Immature natural killer cell (primary cell): ENCODE results near the gene KRT81. TPM values are rescaled to one million over a fixed set of nuclear protein-coding genes. Genes with fewer than 3 reads are reported as not detected.

Experiments
- DNase-seq, 3 donors: peaks; one replicate each; pipeline ENCODE4 v3.0.0; 2022; ENCODE audit warnings: mixed read lengths in 1 of 3
- H3K27ac Mint-ChIP-seq, 6 donors: one replicate each; pipeline ENCODE4 v1.8.0; 2020; ENCODE audit warnings: mixed read lengths in 6 of 6, mild to moderate bottlenecking in 5 of 6, inconsistent platforms in 4 of 6, moderate library complexity in 3 of 6
- H3K27me3 Mint-ChIP-seq, 3 donors: one replicate each; pipeline ENCODE4 v1.8.0; 2020 to 2021; ENCODE audit warnings: low read depth in 3 of 3, mild to moderate bottlenecking in 3 of 3, mixed read lengths in 3 of 3, moderate library complexity in 3 of 3, inconsistent platforms in 1 of 3
- H3K36me3 Mint-ChIP-seq, 3 donors: one replicate each; pipeline ENCODE4 v1.8.0; 2020; ENCODE audit warnings: mixed read lengths in 3 of 3, inconsistent platforms in 2 of 3, mild to moderate bottlenecking in 2 of 3
- H3K4me1 Mint-ChIP-seq, 2 donors: one replicate each; pipeline ENCODE4 v1.8.0; 2020; ENCODE audit warnings: inconsistent platforms in 2 of 2, mild to moderate bottlenecking in 2 of 2, mixed read lengths in 2 of 2, moderate library complexity in 1 of 2
- H3K4me3 Mint-ChIP-seq, 5 donors: one replicate each; pipeline ENCODE4 v1.8.0; 2020; ENCODE audit warnings: mild to moderate bottlenecking in 5 of 5, mixed read lengths in 5 of 5, inconsistent platforms in 3 of 5, moderate library complexity in 3 of 5
- H3K9me3 Mint-ChIP-seq, 6 donors: one replicate each; pipeline ENCODE4 v1.8.0; 2020; ENCODE audit warnings: mild to moderate bottlenecking in 6 of 6, mixed read lengths in 6 of 6, inconsistent platforms in 4 of 6, moderate library complexity in 3 of 6
- polyA plus RNA-seq, 3 donors: library from polyadenylated mRNA; unstranded; fragments of 300-500 nt; fragmentation: Illumina TruSeq; gene quantifications; one replicate each; pipeline ENCODE4 v1.2.3, GENCODE V29; 2021

KRT81 gene
- 1 to 10 TPM; 2.2 to 3.7 (median 3.6) TPM for polyA plus RNA-seq

DNA sequence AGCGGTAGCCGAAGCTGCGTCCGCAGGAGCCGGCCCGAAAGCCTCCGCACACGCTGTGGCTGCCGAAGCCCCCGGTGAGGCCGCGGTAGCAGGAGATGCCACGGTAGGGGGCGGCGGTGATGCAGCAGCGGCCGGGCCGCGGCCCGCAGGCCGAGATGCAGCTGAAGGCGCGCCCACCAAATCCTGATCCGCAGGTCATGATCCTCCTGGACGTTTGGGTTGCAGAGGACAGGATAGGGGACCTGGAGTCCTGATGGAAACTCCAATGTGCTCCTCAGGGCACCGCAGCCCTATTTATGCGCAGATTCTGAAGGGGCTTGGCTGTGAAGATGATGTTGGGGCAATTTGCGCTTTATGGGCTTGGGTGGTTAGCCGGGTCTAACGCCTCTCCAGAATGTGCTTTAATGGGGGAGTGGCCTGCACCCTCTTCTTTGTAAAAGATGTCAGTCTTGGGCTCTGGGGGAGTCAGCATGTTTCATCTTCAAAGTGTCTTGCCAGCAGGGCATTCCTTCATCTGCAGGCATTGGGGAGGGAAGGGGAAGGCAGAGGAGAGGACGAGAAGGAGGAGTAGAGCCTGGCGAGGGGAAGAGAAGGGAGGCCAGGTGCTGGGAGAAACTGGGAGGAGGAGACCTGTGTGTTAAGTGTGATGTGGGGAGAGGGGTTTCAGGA, at the start of gene KRT81:
TSS of gene KRT81 (minus strand) at position 268 of the 669 bp plus-strand sequence. CDS start at position 199, 69 bp downstream.
- Mint-ChIP-seq H3K4me3 (no peak within 1 kb of the TSS), H3K27me3 (peaks cover 4 to 8% (median 4%) of the 10 kb centered on the region in 3 donors), H3K4me1 (peaks cover 48 to 59% of the 10 kb centered on the region in 2 donors), H3K36me3 (peaks cover 0 to 5% (median 2%) of the 10 kb centered on the region in 3 donors), H3K27ac (peak within 1 kb of the TSS in 2 of 6 donors; percentile 20 to 45), H3K9me3 (no peaks in the 10 kb centered on the region)
- DNase-seq, result no peak

DNA sequence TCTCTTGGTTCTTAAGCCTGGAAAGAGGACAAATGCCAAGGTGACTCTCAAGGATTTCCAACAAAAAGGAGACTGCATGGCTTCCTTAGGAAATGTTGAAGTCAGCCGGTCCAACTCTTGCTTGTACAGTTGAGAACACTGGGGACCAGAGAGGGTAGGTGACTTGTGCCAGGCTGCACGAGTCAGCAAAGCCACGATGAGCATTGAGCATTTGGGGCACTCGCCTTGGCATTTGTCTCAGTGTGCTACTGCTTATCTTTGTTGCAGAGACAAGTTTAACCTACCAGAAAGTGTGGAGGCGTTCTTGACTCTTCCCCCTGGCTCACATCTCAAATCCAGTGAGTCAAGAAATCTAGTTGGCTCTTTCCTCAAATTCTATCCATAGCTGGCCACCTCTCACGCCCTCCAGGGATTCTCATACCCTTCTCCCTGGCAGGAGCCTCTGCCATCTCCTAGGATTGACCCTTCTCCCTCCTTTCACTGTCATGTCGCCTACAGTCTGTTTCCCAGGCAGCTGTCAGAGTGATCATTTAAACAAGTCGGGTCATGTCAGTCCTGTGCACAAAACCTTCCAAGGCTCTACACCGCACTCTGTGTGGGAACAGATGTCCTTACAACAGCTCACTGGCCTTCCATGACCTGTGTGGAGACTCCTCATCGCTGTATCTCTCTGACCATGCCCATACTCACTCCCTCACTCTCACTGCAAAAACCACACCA, 47.1 kb upstream of the KRT81 start:
- H3K4me1 Mint-ChIP-seq, result no peaks in the 10 kb centered on the region
- no peak for DNase-seq
- H3K27me3 Mint-ChIP-seq, result peaks cover 2 to 13% (median 4%) of the 10 kb centered on the region in 3 donors
- peaks cover 0 to 4% (median 0%) of the 10 kb centered on the region in 3 donors for H3K36me3 Mint-ChIP-seq
- H3K4me3 Mint-ChIP-seq, result no peak overlapping the region
- no peak overlapping the region for H3K27ac Mint-ChIP-seq
- peaks cover 0 to 6% (median 0%) of the 10 kb centered on the region in 6 donors for H3K9me3 Mint-ChIP-seq

DNA sequence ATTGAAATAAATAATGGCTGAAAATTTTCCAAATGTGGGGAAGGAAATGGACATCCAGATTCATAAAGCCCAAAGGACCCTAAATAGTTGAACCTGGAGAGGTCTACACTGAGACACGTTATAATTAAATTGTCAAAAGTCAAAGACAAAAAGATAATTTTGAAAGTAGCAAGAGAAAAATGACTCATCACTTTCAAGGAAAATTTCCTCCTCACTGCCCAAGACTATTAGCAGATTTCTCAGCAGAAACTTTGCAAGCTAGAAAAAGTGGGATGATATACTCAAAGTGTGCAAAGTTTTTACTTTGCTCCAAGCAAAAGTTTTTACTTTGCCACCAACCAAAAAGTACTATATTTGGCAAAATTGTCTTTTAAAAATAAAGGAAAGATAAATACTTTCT, 45.7 kb upstream of the KRT81 start:
- H3K27me3 Mint-ChIP-seq, result peaks cover 4 to 9% (median 4%) of the 10 kb centered on the region in 3 donors
- H3K4me3 Mint-ChIP-seq, result no peak overlapping the region
- no peaks in the 10 kb centered on the region for H3K4me1 Mint-ChIP-seq
- no peak for DNase-seq
- H3K36me3 Mint-ChIP-seq, result peaks cover 0 to 4% (median 2%) of the 10 kb centered on the region in 3 donors
- H3K9me3 Mint-ChIP-seq, result peaks cover 0 to 4% (median 0%) of the 10 kb centered on the region in 6 donors
- H3K27ac Mint-ChIP-seq, result no peak overlapping the region

DNA sequence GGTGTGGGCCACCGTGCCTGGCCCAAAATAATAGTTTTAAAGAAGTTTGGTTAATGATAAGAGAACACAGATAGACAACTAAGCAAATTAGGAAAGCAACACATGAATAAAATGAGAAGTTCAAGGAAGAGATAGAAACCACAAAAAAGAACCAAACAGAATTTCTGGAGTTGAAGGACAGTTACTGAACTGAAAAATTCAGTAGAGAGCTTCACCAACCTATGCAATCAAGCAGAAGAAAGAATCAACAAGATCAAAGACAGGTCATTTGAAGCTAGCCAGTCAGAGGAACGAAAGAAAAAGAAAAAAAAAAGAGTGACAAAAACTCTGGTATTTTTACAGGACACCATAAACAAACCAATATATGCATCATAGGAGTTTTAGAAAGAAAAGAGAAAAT, 45.3 kb upstream of the KRT81 start:
- H3K27me3 Mint-ChIP-seq, result peaks cover 4 to 6% (median 5%) of the 10 kb centered on the region in 3 donors

DNA sequence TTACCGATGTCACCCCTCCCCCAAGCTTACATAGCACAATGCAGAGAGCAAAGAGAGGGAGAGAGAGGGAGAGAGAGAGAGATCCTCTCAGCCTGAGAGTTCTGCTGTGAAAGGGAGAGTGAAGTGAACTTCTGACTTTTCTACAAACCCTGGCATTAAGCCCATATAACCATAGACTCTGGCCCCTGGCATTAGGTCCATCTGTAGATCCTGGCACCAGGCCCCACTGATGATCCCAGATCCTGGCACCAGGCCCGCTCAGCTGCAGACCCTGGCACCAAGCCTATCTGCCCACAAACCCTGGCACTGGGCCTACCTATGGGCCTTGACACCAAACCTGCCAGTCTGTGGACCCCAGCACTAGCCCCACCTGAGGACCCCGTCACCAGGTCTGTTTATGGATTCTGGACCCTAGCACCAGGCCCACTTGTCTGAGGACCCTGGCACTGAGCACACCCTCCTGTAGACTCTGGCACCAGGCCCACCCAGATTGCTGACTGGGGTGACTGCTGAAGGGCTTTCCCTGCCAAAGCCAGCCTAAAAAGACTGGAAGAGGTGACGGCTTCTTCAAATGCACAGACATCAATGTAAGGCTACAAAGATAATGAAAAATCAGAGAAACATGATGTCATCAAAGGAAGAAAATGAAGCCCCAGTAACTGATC, 44.4 kb upstream of the KRT81 start:
- Mint-ChIP-seq H3K4me3 (no peak overlapping the region), H3K27me3 (peaks cover 4 to 6% (median 4%) of the 10 kb centered on the region in 3 donors), H3K4me1 (no peaks in the 10 kb centered on the region), H3K9me3 (peaks cover 0 to 4% (median 0%) of the 10 kb centered on the region in 6 donors), H3K27ac (no peak overlapping the region), H3K36me3 (peaks cover 0 to 6% (median 4%) of the 10 kb centered on the region in 3 donors)
- no peak for DNase-seq

More for the DNA sequence above, 45.3 kb upstream of the KRT81 start:
- Mint-ChIP-seq H3K4me3 (no peak overlapping the region), H3K9me3 (peaks cover 0 to 4% (median 0%) of the 10 kb centered on the region in 6 donors), H3K4me1 (no peaks in the 10 kb centered on the region), H3K27ac (no peak overlapping the region), H3K36me3 (peaks cover 0 to 6% (median 4%) of the 10 kb centered on the region in 3 donors)
- DNase-seq, result no peak

DNA sequence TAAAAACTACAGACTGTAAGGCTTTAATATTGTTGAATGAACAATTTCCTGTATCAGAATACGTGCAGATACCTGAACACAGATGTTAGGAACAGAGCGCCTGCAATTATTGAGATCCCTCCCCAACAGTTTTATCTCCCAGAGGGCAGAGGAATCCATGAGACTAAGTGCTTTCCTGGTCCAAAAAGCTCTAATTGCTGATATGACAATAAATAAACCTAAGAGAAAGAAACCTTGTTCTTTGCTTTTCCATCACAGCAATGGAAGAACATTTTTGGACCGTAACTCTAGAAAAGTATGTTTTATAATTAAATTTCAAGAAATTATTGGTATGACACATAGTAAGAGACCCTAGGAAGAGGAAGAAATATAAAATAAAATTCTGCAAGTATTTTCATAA, 42.9 kb upstream of the KRT81 start:
- Mint-ChIP-seq H3K4me3 (no peak overlapping the region), H3K4me1 (no peaks in the 10 kb centered on the region), H3K9me3 (peaks cover 0 to 4% (median 0%) of the 10 kb centered on the region in 6 donors), H3K27me3 (peaks cover 3 to 6% (median 4%) of the 10 kb centered on the region in 3 donors), H3K27ac (no peak overlapping the region), H3K36me3 (peaks cover 0 to 6% (median 4%) of the 10 kb centered on the region in 3 donors)
- DNase-seq, result no peak

DNA sequence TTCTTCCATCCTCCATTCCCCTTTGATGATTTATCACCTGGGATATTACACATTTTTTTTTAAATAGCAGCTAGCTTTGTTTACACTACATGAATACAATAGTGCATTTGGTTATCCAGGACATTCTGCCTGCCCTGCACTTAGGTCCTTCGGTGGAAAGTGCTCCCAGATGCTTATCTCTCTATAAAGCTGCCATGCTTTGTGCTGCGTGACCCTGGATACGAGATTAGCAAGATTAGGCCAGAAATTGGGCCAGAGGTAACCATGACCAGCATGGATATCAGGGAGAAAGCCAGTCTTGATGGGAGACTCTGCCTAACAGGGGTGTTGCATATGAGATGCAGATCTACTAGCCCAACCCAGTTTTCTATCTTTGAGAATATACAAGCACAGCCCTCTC, 42.0 kb upstream of the KRT81 start:
- H3K4me3 Mint-ChIP-seq, result no peak overlapping the region
- no peak for DNase-seq
- H3K36me3 Mint-ChIP-seq, result peaks cover 0 to 6% (median 4%) of the 10 kb centered on the region in 3 donors
- peaks cover 3 to 4% (median 4%) of the 10 kb centered on the region in 3 donors for H3K27me3 Mint-ChIP-seq
- H3K27ac Mint-ChIP-seq, result no peak overlapping the region
- no peaks in the 10 kb centered on the region for H3K4me1 Mint-ChIP-seq
- peaks cover 0 to 4% (median 0%) of the 10 kb centered on the region in 6 donors for H3K9me3 Mint-ChIP-seq

DNA sequence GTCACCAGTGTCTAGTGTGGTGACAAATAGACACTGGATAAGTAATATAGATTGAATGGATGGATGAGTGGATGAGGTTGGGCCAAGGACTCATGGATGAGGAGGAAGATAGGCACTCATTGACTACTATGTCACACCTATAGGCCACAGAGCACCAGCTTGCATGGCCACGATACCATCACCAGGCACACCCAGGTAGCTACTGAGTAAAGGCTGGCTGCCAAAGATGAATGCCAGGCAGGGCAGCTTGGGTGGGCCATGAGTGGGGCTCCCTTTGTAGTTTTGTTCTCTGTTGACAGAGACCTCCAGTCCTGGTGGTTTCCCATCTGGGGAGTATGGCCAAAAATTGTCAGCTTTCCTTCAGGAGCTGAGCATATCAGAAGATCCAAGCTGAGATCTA, 41.0 kb upstream of the KRT81 start:
- Mint-ChIP-seq H3K27ac (no peak overlapping the region), H3K9me3 (peaks cover 0 to 4% (median 0%) of the 10 kb centered on the region in 6 donors), H3K27me3 (peaks cover 4 to 6% (median 4%) of the 10 kb centered on the region in 3 donors), H3K4me1 (peaks cover 1 to 4% of the 10 kb centered on the region in 2 donors), H3K36me3 (peaks cover 0 to 6% (median 4%) of the 10 kb centered on the region in 3 donors), H3K4me3 (no peak overlapping the region)
- DNase-seq, result no peak

DNA sequence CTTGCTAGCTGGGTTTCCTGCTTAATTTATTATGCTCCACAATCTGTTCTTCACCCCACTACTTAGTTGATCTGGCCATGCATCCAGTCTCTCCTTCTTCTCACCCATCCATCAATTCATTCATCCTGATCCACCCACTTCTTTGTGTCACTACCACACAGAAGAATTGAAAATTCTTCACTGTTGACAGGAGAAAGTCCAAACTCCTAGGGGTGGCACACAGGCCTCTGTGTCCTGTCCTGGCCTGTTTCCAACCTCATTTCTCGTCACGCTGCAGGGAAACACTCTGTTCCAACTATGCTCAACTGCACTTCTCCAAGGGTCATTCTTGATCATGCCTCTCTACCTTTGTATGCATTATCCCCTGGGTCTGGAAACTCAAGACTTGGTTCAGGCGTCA, 40.5 kb upstream of the KRT81 start:
- H3K27me3 Mint-ChIP-seq, result peaks cover 4 to 10% (median 4%) of the 10 kb centered on the region in 3 donors
- no peak overlapping the region for H3K27ac Mint-ChIP-seq
- H3K4me1 Mint-ChIP-seq, result peaks cover 1 to 7% of the 10 kb centered on the region in 2 donors
- no peak overlapping the region for H3K4me3 Mint-ChIP-seq
- DNase-seq, result no peak
- peaks cover 0 to 4% (median 0%) of the 10 kb centered on the region in 6 donors for H3K9me3 Mint-ChIP-seq
- peaks cover 0 to 6% (median 4%) of the 10 kb centered on the region in 3 donors for H3K36me3 Mint-ChIP-seq

DNA sequence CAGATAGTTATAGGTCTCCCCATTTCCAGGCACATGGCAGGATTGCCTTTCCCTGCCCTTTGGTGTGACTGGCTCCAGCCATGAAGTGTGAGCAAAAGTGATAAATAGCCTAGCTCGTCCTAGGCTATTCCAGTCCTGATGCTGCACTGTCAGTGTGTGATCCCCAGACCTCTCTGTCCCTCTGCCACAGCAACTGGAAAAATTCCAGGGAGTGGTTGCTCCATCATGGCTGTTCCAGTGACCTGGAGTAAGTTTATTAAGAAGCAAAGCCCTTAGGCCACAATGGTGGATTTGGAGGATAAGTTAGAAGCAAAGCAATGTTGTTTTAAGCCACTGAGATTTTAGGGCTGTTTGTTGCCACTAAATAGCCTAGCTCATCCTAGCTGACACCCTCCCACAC, 39.7 kb upstream of the KRT81 start:
- H3K27me3 Mint-ChIP-seq, result peaks cover 2 to 11% (median 4%) of the 10 kb centered on the region in 3 donors
- no peak overlapping the region for H3K27ac Mint-ChIP-seq
- no peak for DNase-seq
- no peaks in the 10 kb centered on the region for H3K9me3 Mint-ChIP-seq
- H3K4me1 Mint-ChIP-seq, result peaks cover 1 to 7% of the 10 kb centered on the region in 2 donors
- no peak overlapping the region for H3K4me3 Mint-ChIP-seq
- peaks cover 0 to 6% (median 0%) of the 10 kb centered on the region in 3 donors for H3K36me3 Mint-ChIP-seq

DNA sequence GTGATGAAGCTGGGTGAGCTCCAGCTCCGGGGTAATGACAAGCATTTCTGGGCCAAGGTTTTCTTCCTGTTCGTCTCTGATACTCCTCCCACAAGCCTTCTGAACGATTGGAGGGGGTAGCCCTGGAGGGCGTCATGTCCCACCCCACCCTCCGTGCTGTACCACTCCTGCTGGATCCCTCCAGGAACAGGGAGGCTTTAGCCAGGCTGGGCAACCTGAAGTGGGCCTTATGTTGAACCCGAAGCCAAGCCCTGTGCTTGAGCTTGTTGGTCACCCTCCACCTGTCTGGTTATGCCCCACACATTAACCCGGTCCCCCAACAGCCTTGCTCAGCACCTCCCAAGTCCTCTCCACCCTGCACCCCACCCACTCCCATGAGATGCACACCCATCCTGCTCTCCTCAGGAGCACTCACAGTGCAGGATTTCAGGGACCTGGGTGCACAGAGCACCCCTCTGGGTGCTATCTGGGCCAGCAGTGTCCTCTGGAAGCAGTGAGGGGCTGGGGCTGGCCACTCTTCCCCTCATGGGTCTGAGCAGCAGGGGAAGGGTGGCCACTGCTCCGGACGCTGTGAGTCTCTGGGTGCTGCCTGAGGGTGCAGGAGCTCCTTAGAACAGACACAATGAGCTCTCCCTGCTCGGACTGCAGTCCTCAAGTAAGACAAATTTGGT, 36.6 kb upstream of the KRT81 start:
- H3K36me3 Mint-ChIP-seq, result peaks cover 0 to 6% (median 0%) of the 10 kb centered on the region in 3 donors
- H3K27ac Mint-ChIP-seq, result no peak overlapping the region
- no peaks in the 10 kb centered on the region for H3K9me3 Mint-ChIP-seq
- H3K27me3 Mint-ChIP-seq, result peaks cover 3 to 11% (median 8%) of the 10 kb centered on the region in 3 donors
- H3K4me3 Mint-ChIP-seq, result peak overlapping the region in 1 of 5 donors; percentile 15
- H3K4me1 Mint-ChIP-seq, result peaks cover 1 to 7% of the 10 kb centered on the region in 2 donors
- no peak for DNase-seq

DNA sequence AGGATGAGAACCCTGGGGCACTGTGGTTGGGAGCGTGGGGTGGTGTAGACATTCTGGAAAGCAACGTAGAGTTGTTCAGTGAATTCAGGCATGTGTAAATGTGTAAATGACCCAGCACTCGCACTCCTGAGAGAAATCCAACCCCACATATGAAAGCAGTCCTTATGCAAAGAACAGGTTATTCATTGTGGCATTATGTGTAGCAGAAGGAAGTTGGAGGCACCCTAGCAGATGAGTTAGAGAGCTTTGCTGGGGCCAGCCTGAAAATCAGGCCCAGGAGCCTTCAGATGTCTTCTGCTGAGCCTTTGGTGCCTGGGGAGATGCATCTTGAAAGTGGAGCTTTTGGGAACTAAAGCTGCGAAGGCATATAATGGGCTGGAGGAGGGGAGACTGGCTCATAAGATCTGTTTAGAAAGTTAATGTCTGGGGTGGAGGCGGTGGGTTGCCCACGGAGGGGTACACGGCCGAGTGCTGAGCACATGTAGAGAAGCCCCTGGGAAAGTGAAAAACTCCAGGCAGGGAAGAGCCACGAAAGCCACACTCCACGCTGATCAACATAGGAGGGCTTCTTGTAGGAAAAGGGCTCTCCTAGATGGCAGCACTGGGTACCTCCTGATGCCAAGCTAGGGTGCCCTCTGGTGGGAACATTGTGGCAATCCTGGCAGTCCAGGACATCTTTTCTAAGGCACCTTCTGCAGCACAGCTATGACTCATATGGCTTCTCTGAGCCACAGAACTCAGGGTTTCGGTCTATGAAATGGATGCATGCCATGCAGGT, 35.9 kb upstream of the KRT81 start:
- DNase-seq, result peak; percentile 78 to 83 (median 78)
- Mint-ChIP-seq H3K4me3 (peak overlapping the region in 1 of 5 donors; percentile 15), H3K27ac (no peak overlapping the region), H3K27me3 (peaks cover 4 to 11% (median 10%) of the 10 kb centered on the region in 3 donors), H3K4me1 (peaks cover 1 to 7% of the 10 kb centered on the region in 2 donors), H3K36me3 (peaks cover 0 to 5% (median 0%) of the 10 kb centered on the region in 3 donors), H3K9me3 (no peaks in the 10 kb centered on the region)

DNA sequence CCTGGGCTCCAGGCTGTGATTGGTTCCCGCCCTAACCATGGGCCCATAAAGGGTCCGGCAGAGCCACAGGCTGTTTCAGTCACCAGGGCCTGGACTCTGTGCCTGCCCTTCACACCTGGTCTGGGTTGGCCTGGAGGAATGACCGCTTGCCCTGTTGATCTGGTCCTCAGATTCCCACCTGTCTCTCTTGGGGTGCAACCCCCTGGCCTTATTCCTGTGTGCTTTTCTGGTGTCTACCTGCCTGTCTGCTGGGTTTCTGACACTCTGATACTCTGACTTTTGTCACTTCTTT, 32.8 kb upstream of the KRT81 start:
- H3K36me3 Mint-ChIP-seq, result no peaks in the 10 kb centered on the region
- H3K27ac Mint-ChIP-seq, result no peak overlapping the region
- H3K9me3 Mint-ChIP-seq, result no peaks in the 10 kb centered on the region
- peaks cover 2 to 7% of the 10 kb centered on the region in 2 donors for H3K4me1 Mint-ChIP-seq
- H3K4me3 Mint-ChIP-seq, result no peak overlapping the region
- no peak for DNase-seq
- H3K27me3 Mint-ChIP-seq, result peaks cover 4 to 18% (median 7%) of the 10 kb centered on the region in 3 donors
